ENCODE data around the gene UCKL1.
A peak's percentile ranks its signal among the peaks of the same experiment; 100 is the strongest.

Gene UCKL1

DNA sequence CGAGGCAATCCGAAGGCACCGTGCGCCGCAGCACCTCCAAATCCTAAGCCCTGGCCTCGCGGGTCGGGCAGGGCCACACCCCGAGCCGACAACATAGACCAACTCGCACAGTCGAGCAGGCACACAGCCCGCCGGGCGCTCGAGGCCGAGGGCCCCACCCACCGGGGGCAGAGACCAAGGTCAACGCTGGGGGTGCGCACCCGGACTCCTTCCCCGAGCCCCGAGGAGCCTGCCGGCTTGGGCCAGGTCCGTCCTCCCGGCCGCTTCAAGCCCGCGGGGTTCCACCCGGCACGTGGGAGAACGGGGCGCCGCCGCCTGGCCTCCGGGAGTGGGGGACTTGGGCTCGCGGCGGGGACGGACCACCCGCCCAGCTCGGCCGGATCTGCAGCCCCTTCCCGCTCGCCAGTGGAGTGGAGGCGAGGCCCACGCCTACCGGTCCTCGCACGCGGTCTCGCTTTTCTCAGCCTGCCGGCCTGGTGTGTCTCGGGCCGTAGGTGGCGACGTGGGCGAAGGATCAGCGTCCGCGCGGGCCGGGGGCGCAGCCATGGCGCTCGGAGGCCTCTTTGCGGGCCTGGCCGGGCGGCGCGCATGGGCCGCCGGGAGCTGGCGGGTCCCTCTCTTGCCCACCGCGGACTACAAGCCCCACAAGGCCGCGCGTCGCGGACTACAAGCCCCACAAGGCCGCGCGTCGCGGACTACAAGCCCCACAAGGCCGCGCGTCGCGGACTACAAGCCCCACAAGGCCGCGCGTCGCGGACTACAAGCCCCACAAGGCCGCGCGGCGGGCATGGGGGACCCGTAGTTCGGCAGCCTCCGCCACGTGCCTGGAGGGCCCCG, at the start of gene UCKL1:
UCKL1 (minus strand) TSS at position 590 of the 837 bp plus-strand sequence; CDS start at position 546, 44 bp downstream.
- Histone ChIP-seq H3K9me3 (ENCODE audit: control insufficient read depth in 2 of 2, low read length in 2 of 2) (no peaks in the 10 kb centered on the region), H3K9ac (ENCODE audit: low read length in 2 of 2) (peak within 1 kb of the TSS; percentile 85), H3K4me3 (ENCODE audit: low read length in 2 of 2) (peak within 1 kb of the TSS; percentile 80 to 88), H3K4me1 (ENCODE audit: control insufficient read depth, insufficient read depth, low read length) (peaks cover 50% of the 10 kb centered on the region), H3K27me3 (ENCODE audit: control insufficient read depth in 1 of 2, insufficient read depth in 2 of 2, low read length in 2 of 2) (no peaks in the 10 kb centered on the region), H3K27ac (ENCODE audit: low read length) (peak within 1 kb of the TSS; percentile 83), H3K36me3 (ENCODE audit: control insufficient read depth in 2 of 2, insufficient read depth in 2 of 2, low read length in 2 of 2) (peaks cover 0 to 3% of the 10 kb centered on the region in 2 donors)

DNA sequence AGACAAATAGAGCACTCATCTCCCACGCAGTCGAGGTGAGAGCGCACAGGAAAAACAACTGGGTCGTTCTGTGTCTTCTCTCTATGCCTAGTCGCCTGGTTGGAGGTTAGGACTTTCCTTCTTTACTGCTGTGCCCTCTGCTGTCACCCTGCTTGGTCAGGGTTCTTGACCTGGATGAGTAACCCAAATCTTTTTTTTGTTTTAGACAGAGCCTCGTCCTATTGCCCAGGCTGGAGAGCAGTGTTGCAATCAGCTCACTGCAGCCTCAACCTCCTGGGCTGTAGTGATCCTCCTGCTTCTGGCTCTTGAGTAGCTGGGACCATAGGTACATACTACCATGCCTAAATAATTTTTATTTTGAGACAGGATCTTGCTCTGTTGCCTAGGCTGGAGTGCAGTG, 49.2 kb upstream of the UCKL1 start:
- Histone ChIP-seq H3K27ac (ENCODE audit: low read length) (no peak overlapping the region), H3K36me3 (ENCODE audit: control insufficient read depth in 2 of 2, insufficient read depth in 2 of 2, low read length in 2 of 2) (peaks cover 43 to 47% of the 10 kb centered on the region in 2 donors), H3K4me1 (ENCODE audit: control insufficient read depth, insufficient read depth, low read length) (peaks cover 5% of the 10 kb centered on the region), H3K4me3 (ENCODE audit: low read length in 2 of 2) (no peak overlapping the region), H3K9ac (ENCODE audit: low read length in 2 of 2) (no peak overlapping the region), H3K9me3 (ENCODE audit: control insufficient read depth in 2 of 2, low read length in 2 of 2) (no peaks in the 10 kb centered on the region), H3K27me3 (ENCODE audit: control insufficient read depth in 1 of 2, insufficient read depth in 2 of 2, low read length in 2 of 2) (no peaks in the 10 kb centered on the region)

DNA sequence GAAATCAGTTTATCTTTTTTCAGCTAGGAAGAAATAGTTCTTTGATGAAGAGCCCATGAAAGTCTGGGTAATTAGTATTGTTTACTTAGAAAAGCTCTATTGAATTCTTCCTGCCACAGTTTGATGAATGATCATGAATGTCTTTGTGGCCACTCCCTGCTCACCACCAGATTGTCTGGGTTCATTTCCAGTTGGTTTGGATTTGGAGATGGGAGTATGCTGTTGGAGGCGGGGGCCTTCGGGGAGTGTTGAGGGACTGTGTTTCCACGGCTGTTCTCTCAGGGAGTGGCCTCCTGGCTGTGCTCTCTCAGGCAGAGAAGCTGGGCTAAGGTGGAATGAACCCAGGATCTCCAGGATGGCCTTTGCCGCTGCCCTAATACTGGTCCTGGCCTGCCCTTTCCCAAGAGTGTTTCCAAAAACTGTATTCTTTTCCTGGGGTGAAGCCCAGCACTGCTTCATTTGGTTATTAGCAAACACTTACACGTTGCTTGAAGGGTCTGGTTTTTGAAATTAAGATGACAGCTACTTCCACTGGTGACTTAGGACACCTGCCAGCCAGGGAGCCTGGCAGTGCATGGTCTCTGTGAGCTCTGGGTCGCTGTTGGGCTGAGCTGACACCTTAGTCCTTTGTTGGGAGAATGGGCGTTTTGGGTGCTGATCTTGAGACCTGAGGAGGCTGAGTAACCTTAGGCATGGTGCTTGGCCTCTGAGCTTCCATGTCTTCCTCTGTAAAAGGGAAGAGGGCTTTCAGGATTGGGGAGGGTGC, 47.9 kb upstream of the UCKL1 start:
- H3K9ac ChIP-seq (ENCODE audit: low read length in 2 of 2): no peak overlapping the region
- peaks cover 48 to 49% of the 10 kb centered on the region in 2 donors for H3K36me3 ChIP-seq (ENCODE audit: control insufficient read depth in 2 of 2, insufficient read depth in 2 of 2, low read length in 2 of 2)
- peaks cover 5% of the 10 kb centered on the region for H3K4me1 ChIP-seq (ENCODE audit: control insufficient read depth, insufficient read depth, low read length)
- H3K9me3 ChIP-seq (ENCODE audit: control insufficient read depth in 2 of 2, low read length in 2 of 2): no peaks in the 10 kb centered on the region
- H3K27ac ChIP-seq (ENCODE audit: low read length): no peak overlapping the region
- no peak overlapping the region for H3K4me3 ChIP-seq (ENCODE audit: low read length in 2 of 2)
- no peaks in the 10 kb centered on the region for H3K27me3 ChIP-seq (ENCODE audit: control insufficient read depth in 1 of 2, insufficient read depth in 2 of 2, low read length in 2 of 2)

DNA sequence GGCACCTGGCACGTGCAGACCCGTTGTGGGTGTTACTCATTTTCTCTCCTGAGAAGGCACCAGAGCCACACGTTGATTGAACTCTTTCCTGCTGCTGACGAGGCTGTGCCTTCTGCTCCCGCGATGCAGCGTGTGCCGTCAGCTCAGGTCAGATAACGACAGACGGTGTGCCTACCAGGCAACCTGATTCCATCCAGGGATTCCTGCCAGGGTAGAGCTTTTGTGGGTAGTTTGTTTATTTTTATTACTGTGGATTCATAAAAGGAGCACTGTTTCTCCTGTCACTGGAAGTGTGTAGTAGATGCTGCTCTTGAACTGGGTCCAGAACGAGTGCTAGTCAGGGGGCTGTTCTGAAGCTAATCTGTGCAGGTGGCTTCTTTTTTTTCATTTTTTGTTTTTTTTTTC, 45.4 kb upstream of the UCKL1 start:
- Histone ChIP-seq H3K27me3 (ENCODE audit: control insufficient read depth in 1 of 2, insufficient read depth in 2 of 2, low read length in 2 of 2) (no peaks in the 10 kb centered on the region), H3K4me3 (ENCODE audit: low read length in 2 of 2) (no peak overlapping the region), H3K36me3 (ENCODE audit: control insufficient read depth in 2 of 2, insufficient read depth in 2 of 2, low read length in 2 of 2) (peaks cover 47 to 53% of the 10 kb centered on the region in 2 donors), H3K4me1 (ENCODE audit: control insufficient read depth, insufficient read depth, low read length) (peaks cover 5% of the 10 kb centered on the region), H3K27ac (ENCODE audit: low read length) (no peak overlapping the region), H3K9me3 (ENCODE audit: control insufficient read depth in 2 of 2, low read length in 2 of 2) (no peaks in the 10 kb centered on the region), H3K9ac (ENCODE audit: low read length in 2 of 2) (no peak overlapping the region)

GRCh38 chr20:64000906-64001305, 44.7 kb upstream of the UCKL1 start:
- Histone ChIP-seq H3K36me3 (ENCODE audit: control insufficient read depth in 2 of 2, insufficient read depth in 2 of 2, low read length in 2 of 2) (peaks cover 45 to 58% of the 10 kb centered on the region in 2 donors), H3K27me3 (ENCODE audit: control insufficient read depth in 1 of 2, insufficient read depth in 2 of 2, low read length in 2 of 2) (no peaks in the 10 kb centered on the region), H3K4me1 (ENCODE audit: control insufficient read depth, insufficient read depth, low read length) (peaks cover 5% of the 10 kb centered on the region), H3K4me3 (ENCODE audit: low read length in 2 of 2) (no peak overlapping the region), H3K9ac (ENCODE audit: low read length in 2 of 2) (no peak overlapping the region), H3K9me3 (ENCODE audit: control insufficient read depth in 2 of 2, low read length in 2 of 2) (no peaks in the 10 kb centered on the region), H3K27ac (ENCODE audit: low read length) (no peak overlapping the region)

- H3K36me3 ChIP-seq (ENCODE audit: control insufficient read depth in 2 of 2, insufficient read depth in 2 of 2, low read length in 2 of 2): peaks cover 28% of the 10 kb centered on the region in 2 donors
- H3K4me3 ChIP-seq (ENCODE audit: low read length in 2 of 2): no peak overlapping the region
- no peaks in the 10 kb centered on the region for H3K27me3 ChIP-seq (ENCODE audit: control insufficient read depth in 1 of 2, insufficient read depth in 2 of 2, low read length in 2 of 2)
- no peaks in the 10 kb centered on the region for H3K9me3 ChIP-seq (ENCODE audit: control insufficient read depth in 2 of 2, low read length in 2 of 2)
- H3K27ac ChIP-seq (ENCODE audit: low read length): no peak overlapping the region
- no peak overlapping the region for H3K9ac ChIP-seq (ENCODE audit: low read length in 2 of 2)
- H3K4me1 ChIP-seq (ENCODE audit: control insufficient read depth, insufficient read depth, low read length): peaks cover 39% of the 10 kb centered on the region
Observed at GRCh38 chr20:63982937-63983336, 26.7 kb upstream of the UCKL1 start.

- peak within 1 kb of the TSS; percentile 83 to 89 for H3K9ac ChIP-seq (ENCODE audit: low read length in 2 of 2)
- no peaks in the 10 kb centered on the region for H3K27me3 ChIP-seq (ENCODE audit: control insufficient read depth in 1 of 2, insufficient read depth in 2 of 2, low read length in 2 of 2)
- no peaks in the 10 kb centered on the region for H3K9me3 ChIP-seq (ENCODE audit: control insufficient read depth in 2 of 2, low read length in 2 of 2)
- peak within 1 kb of the TSS; percentile 95 to 98 for H3K4me3 ChIP-seq (ENCODE audit: low read length in 2 of 2)
- peaks cover 20 to 21% of the 10 kb centered on the region in 2 donors for H3K36me3 ChIP-seq (ENCODE audit: control insufficient read depth in 2 of 2, insufficient read depth in 2 of 2, low read length in 2 of 2)
- peak within 1 kb of the TSS; percentile 76 for H3K27ac ChIP-seq (ENCODE audit: low read length)
- peaks cover 39% of the 10 kb centered on the region for H3K4me1 ChIP-seq (ENCODE audit: control insufficient read depth, insufficient read depth, low read length)
Observed at GRCh38 chr20:63980806-63981728, 24.9 kb upstream of the UCKL1 start, which contains the start of gene PRPF6. Gene PRPF6 (plus strand): TSS chr20:63981132. CDS start chr20:63981246, 114 bp downstream.

DNA sequence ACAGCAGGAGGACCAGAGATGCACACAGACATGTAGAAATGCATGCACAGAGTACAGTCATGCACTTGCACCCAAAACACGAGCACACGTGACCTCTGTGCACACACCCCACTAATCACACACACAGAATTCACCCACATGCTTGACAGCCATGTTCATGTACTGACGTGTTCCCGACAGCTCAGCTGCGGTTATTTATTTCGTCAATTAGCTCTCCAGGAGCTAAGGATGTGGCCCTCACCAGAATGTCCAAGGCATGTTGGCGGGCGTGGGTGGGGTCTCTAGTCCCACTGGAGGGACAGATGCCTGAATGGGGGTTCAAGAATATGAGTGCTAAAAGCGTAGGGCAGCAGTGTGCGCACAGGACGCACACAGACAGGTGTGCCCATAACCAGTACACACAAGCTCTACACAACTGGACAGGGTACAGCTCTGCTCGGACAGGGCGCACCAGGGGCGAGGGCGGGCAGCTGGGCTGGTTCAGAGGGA, 24.1 kb upstream of the UCKL1 start:
- H3K4me3 ChIP-seq (ENCODE audit: low read length in 2 of 2): peak overlapping the region; percentile 45 to 98
- no peaks in the 10 kb centered on the region for H3K27me3 ChIP-seq (ENCODE audit: control insufficient read depth in 1 of 2, insufficient read depth in 2 of 2, low read length in 2 of 2)
- H3K4me1 ChIP-seq (ENCODE audit: control insufficient read depth, insufficient read depth, low read length): peaks cover 39% of the 10 kb centered on the region
- H3K36me3 ChIP-seq (ENCODE audit: control insufficient read depth in 2 of 2, insufficient read depth in 2 of 2, low read length in 2 of 2): peaks cover 13 to 14% of the 10 kb centered on the region in 2 donors
- H3K9me3 ChIP-seq (ENCODE audit: control insufficient read depth in 2 of 2, low read length in 2 of 2): no peaks in the 10 kb centered on the region
- H3K27ac ChIP-seq (ENCODE audit: low read length): peak overlapping the region; percentile 76
- peak overlapping the region in 1 of 2 donors; percentile 2 for H3K9ac ChIP-seq (ENCODE audit: low read length in 2 of 2)

GRCh38 chr20:63979557-63980316, 23.5 kb upstream of the UCKL1 start, which contains the start of gene SAMD10:
Gene SAMD10 (minus strand): TSS chr20:63979642. CDS start chr20:63979467, 175 bp downstream.
- Histone ChIP-seq H3K27me3 (ENCODE audit: control insufficient read depth in 1 of 2, insufficient read depth in 2 of 2, low read length in 2 of 2) (no peaks in the 10 kb centered on the region), H3K9me3 (ENCODE audit: control insufficient read depth in 2 of 2, low read length in 2 of 2) (no peaks in the 10 kb centered on the region), H3K36me3 (ENCODE audit: control insufficient read depth in 2 of 2, insufficient read depth in 2 of 2, low read length in 2 of 2) (peaks cover 8% of the 10 kb centered on the region in 2 donors), H3K9ac (ENCODE audit: low read length in 2 of 2) (peak within 1 kb of the TSS; percentile 47 to 53), H3K4me1 (ENCODE audit: control insufficient read depth, insufficient read depth, low read length) (peaks cover 39% of the 10 kb centered on the region), H3K27ac (ENCODE audit: low read length) (peak within 1 kb of the TSS; percentile 76), H3K4me3 (ENCODE audit: low read length in 2 of 2) (peak within 1 kb of the TSS; percentile 69 to 98)

Measured in stomach smooth muscle (tissue), 2 donors.